ENCODE data around the gene HOXD10.

The HOXD10 gene

GRCh38 chr2:176082824-176083751, 33.5 kb upstream of the HOXD10 start:
- no peak for DNase-seq

GRCh38 chr2:176083796-176084261, 32.7 kb upstream of the HOXD10 start, which contains the start of gene EVX2:
TSS of gene EVX2 (minus strand) at chr2:176083962. CDS start at chr2:176083776, 186 bp downstream.
- no peak for DNase-seq

- no peak for DNase-seq
Observed at GRCh38 chr2:176084611-176085119, 31.9 kb upstream of the HOXD10 start.

- DNase-seq = no peak
Observed at GRCh38 chr2:176085120-176085788, 31.3 kb upstream of the HOXD10 start.

- no peak for DNase-seq
Observed at GRCh38 chr2:176085861-176086771, 30.5 kb upstream of the HOXD10 start.

- no peak for DNase-seq
Observed at GRCh38 chr2:176087330-176088047, 29.1 kb upstream of the HOXD10 start.

- peak in 1 of 2 donors; percentile 45 for DNase-seq
Observed at GRCh38 chr2:176088048-176088936, 28.3 kb upstream of the HOXD10 start.

- DNase-seq = no peak
Observed at GRCh38 chr2:176088937-176089842, 27.4 kb upstream of the HOXD10 start.

GRCh38 chr2:176089843-176090395, 26.7 kb upstream of the HOXD10 start:
- DNase-seq = no peak

GRCh38 chr2:176090862-176091261, 25.7 kb upstream of the HOXD10 start:
- no peak for DNase-seq

- DNase-seq = no peak
Observed at GRCh38 chr2:176091329-176092258, 25.0 kb upstream of the HOXD10 start.

- DNase-seq = no peak
Observed at GRCh38 chr2:176092270-176093144, 24.1 kb upstream of the HOXD10 start, which contains the start of gene HOXD13. TSS of gene HOXD13 (plus strand) at chr2:176092721. CDS start at chr2:176092891, 170 bp downstream.

- no peak for DNase-seq
Observed at GRCh38 chr2:176093145-176093897, 23.3 kb upstream of the HOXD10 start.

GRCh38 chr2:176093898-176094249, 22.7 kb upstream of the HOXD10 start:
- DNase-seq = no peak

GRCh38 chr2:176094349-176094748, 22.2 kb upstream of the HOXD10 start:
- DNase-seq = no peak

- DNase-seq = no peak
Observed at GRCh38 chr2:176095421-176095820, 21.2 kb upstream of the HOXD10 start.

Data from inflammatory macrophage (primary cell).